ENCODE data around the gene DENND4A.

DNA sequence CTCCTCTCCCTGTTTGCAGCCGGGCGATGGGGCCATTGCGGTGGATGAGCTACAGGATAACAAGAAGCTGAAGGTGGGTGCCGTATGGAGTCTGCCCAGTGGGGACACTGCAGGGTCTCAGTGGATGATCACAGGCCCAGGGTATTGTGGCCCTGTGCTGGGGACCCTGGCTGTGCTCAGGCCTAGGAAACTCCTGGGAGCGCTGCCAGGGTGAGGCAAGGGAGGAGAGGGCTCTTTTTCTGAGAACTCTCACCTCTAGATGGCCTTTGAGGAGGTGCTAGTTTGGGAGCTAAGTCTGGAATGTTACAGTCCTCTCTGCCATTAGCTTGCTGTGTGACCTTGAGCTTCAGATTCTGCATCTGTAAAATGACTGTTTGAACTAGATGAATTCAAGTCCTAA lies 154.0 kb downstream of the DENND4A start:
- TF ChIP-seq, protein P1, sequence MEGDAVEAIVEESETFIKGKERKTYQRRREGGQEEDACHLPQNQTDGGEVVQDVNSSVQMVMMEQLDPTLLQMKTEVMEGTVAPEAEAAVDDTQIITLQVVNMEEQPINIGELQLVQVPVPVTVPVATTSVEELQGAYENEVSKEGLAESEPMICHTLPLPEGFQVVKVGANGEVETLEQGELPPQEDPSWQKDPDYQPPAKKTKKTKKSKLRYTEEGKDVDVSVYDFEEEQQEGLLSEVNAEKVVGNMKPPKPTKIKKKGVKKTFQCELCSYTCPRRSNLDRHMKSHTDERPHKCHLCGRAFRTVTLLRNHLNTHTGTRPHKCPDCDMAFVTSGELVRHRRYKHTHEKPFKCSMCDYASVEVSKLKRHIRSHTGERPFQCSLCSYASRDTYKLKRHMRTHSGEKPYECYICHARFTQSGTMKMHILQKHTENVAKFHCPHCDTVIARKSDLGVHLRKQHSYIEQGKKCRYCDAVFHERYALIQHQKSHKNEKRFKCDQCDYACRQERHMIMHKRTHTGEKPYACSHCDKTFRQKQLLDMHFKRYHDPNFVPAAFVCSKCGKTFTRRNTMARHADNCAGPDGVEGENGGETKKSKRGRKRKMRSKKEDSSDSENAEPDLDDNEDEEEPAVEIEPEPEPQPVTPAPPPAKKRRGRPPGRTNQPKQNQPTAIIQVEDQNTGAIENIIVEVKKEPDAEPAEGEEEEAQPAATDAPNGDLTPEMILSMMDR (IDR thresholded peaks at IDR 0.05; ENCODE audit: low read depth, low read length, poor library complexity, severe bottlenecking): no peak
- no peak for TF ChIP-seq EZH2phosphoT487 (IDR thresholded peaks at IDR 0.05; ENCODE audit: borderline replicate concordance, low read length)
